ENCODE results near the gene ARHGAP33. TPM values are rescaled to one million over a fixed set of nuclear protein-coding genes. Genes with fewer than 3 reads are reported as not detected.

Gene ARHGAP33
- total and polyA plus RNA-seq, 2 of the 8 experiments (the other 6 are each of a cell fraction or from before 2014, with no cell fraction given): 6.5 to 25.2 TPM

DNA sequence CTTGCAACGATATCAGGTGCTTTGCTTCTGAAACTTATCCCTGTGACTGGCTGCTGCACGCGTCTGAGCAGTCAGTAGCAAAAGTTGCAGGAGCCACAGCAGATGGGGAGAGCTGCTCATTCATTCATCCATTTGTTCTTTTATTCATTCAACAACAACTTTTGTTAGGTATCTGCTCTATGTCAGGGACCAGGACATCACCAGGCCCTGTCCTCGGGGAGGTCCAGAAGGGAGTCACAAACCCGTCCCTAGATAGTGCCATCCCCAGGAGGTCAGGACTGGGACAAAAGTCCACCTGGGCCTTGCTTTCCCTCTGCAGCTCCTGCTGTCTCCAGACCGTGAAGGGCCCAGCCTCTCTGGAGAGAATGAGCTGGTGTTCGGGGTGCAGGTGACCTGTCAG lies 2.6 kb downstream of the ARHGAP33 start:
- H3K9me3 ChIP-seq (ENCODE audit: insufficient read depth in 2 of 2, low read depth in 1 of 2, low read length in 1 of 2): no peaks in the 10 kb centered on the region
- no peak overlapping the region for H2AK5ac ChIP-seq (ENCODE audit: low read depth, low read length)
- H3K9ac ChIP-seq (replicated peaks in 1 of 4; ENCODE audit: extremely low read depth in 1 of 4, low read depth in 3 of 4, low read length in 3 of 4): no peak overlapping the region
- H3K23ac ChIP-seq (ENCODE audit: insufficient read length): no peak overlapping the region
- H2BK20ac ChIP-seq (ENCODE audit: low read length): no peak overlapping the region
- H4K8ac ChIP-seq (ENCODE audit: extremely low read depth, insufficient read depth, low read length): no peak overlapping the region
- no peak overlapping the region for H3K14ac ChIP-seq (ENCODE audit: insufficient read length)
- H3K4me3 ChIP-seq (ENCODE audit: extremely low read depth in 1 of 4, insufficient read depth in 2 of 4, low read depth in 3 of 4, low read length in 4 of 4): peak overlapping the region in 1 of 4 experiments; percentile 3; a peak in 2 of 8 replicates
- no peak overlapping the region for H2AFZ ChIP-seq (ENCODE audit: low read length)
- 0 out of 2 replicates have a peak overlapping the region, but pooled peaks have one; percentile 3 for H2BK5ac ChIP-seq (ENCODE audit: low read depth, low read length)
- no peak overlapping the region; the same call in 1 of the 2 replicates for H2BK15ac ChIP-seq (ENCODE audit: low read length)
- H3K79me2 ChIP-seq (ENCODE audit: control insufficient read depth in 1 of 2, insufficient read depth in 2 of 2, low read length in 2 of 2): no peaks in the 10 kb centered on the region
- peak overlapping the region; percentile 10 for H4K91ac ChIP-seq (replicated peaks; ENCODE audit: insufficient read length, low read length)
- peak overlapping the region in 1 of 2 experiments; percentile 82; a peak in 2 of 4 replicates for H3K4me2 ChIP-seq (ENCODE audit: insufficient read depth in 1 of 2, low read depth in 2 of 2, low read length in 2 of 2)
- FAIRE-seq (no peak), DNase-seq (ENCODE audit: low read depth in 1 of 2, low spot score in 2 of 2) (no peak)
- no peak overlapping the region for H3K56ac ChIP-seq (replicated peaks; ENCODE audit: insufficient read length, low read depth, low read length)
- POLR2A ChIA-PET (ENCODE audit: partially characterized antibody): interaction anchor here (1.0 to 3.1 kb wide), 6 partner anchors 11 to 37 kb away, joined by 3 to 7 read pairs (median 4); partner anchors contain the start of genes HSPB6, PSENEN and U2AF1L4
- H4K5ac ChIP-seq (ENCODE audit: insufficient read length, low read depth, low read length): no peak overlapping the region
- peaks cover 0 to 3% of the 10 kb centered on the region in 2 experiments for H4K20me1 ChIP-seq (replicated peaks in 1 of 2; ENCODE audit: control insufficient read depth in 1 of 2, insufficient read depth in 2 of 2, low read length in 2 of 2)
- H3K27me3 ChIP-seq (replicated peaks in 1 of 4; ENCODE audit: control insufficient read depth in 3 of 4, extremely low read depth in 1 of 4, insufficient read depth in 3 of 4, low read length in 3 of 4): peaks cover 0 to 9% (median 7%) of the 10 kb centered on the region in 4 experiments; a peak in 3 of 7 replicates
- H3K4me1 ChIP-seq (replicated peaks in 1 of 4; ENCODE audit: control insufficient read depth in 3 of 4, insufficient read depth in 4 of 4, low read length in 3 of 4): peaks cover 0 to 25% (median 20%) of the 10 kb centered on the region in 4 experiments; a peak in 6 of 7 replicates
- no peak overlapping the region for H3K27ac ChIP-seq (ENCODE audit: low read depth, low read length)
- TF ChIP-seq CEBPB (IDR thresholded peaks at IDR 0.05; ENCODE audit: low read depth, low read length) (no peak), BACH1 (IDR thresholded peaks at IDR 0.05; ENCODE audit: low read length) (no peak), SAP30 (IDR thresholded peaks at IDR 0.05; ENCODE audit: insufficient read depth, insufficient replicate concordance, low read length) (no peak), HDAC6 (IDR thresholded peaks at IDR 0.05; ENCODE audit: low read depth, low read length) (no peak)
- no peak overlapping the region for H2BK120ac ChIP-seq (replicated peaks; ENCODE audit: low read depth, low read length)
- 84% methylated on average over 7 of the region's 7 CpGs; no CpG with 5 or more reads in 1 of the 2 experiments for WGBS, 2 experiments (ENCODE audit: extremely low coverage in 1 of 2, insufficient coverage in 1 of 2, insufficient read length in 1 of 2, insufficient replicate concordance in 2 of 2, low coverage in 1 of 2, low lambda C conversion rate in 2 of 2, missing lambda C conversion rate in 1 of 2)
- CTCF ChIA-PET (ENCODE audit: partially characterized antibody): interaction anchor here (1.0 to 1.2 kb wide), 6 partner anchors 8 to 153 kb away, joined by 3 to 5 read pairs (median 4); no protein-coding TSS in a partner anchor
- H3K36me3 ChIP-seq (ENCODE audit: control insufficient read depth in 2 of 4, insufficient read depth in 4 of 4, low read length in 3 of 4): no peaks in the 10 kb centered on the region
- H3K79me1 ChIP-seq (ENCODE audit: low read depth, low read length): no peaks in the 10 kb centered on the region; the same call in 1 of the 2 replicates
- H3K23me2 ChIP-seq (ENCODE audit: low read depth, low read length): peaks cover 4% of the 10 kb centered on the region; the same call in 1 of the 2 replicates
- no peak overlapping the region for H3K18ac ChIP-seq (ENCODE audit: extremely low read depth, low read length)
- no peak overlapping the region for H2BK12ac ChIP-seq (ENCODE audit: low read depth, low read length)
- no peak overlapping the region for H3K4ac ChIP-seq (replicated peaks; ENCODE audit: insufficient read length, low read depth, low read length)
